HG03571 (cell line): ENCODE results near the gene PTPRQ.

Experiments
- ATAC-seq: cut with Tn5 transposase; IDR thresholded peaks from one replicate; pipeline ENCODE4 v1.9.1; 2021; ENCODE audit not compliant: unreplicated experiment

The PTPRQ gene

GRCh38 chr12:80716696-80717469, 272.8 kb downstream of the PTPRQ start, which contains the start of gene MYF5:
Gene MYF5 (plus strand): TSS chr12:80716912. CDS start chr12:80717064, 152 bp downstream.
- no peak for ATAC-seq

- ATAC-seq: no peak
Measured at GRCh38 chr12:80717856-80718255, 273.8 kb downstream of the PTPRQ start.

- no peak for ATAC-seq
Measured at GRCh38 chr12:80720516-80720915, 276.5 kb downstream of the PTPRQ start.

GRCh38 chr12:80721326-80721725, 277.3 kb downstream of the PTPRQ start:
- ATAC-seq: no peak
